Measurements from ENCODE around the gene CCL8. TPM values are rescaled to one million over a fixed set of nuclear protein-coding genes. Genes with fewer than 3 reads are reported as not detected.

The CCL8 gene
- total and polyA plus RNA-seq, 2 of the 4 experiments (the other 2 are of a cell fraction) = not detected

DNA sequence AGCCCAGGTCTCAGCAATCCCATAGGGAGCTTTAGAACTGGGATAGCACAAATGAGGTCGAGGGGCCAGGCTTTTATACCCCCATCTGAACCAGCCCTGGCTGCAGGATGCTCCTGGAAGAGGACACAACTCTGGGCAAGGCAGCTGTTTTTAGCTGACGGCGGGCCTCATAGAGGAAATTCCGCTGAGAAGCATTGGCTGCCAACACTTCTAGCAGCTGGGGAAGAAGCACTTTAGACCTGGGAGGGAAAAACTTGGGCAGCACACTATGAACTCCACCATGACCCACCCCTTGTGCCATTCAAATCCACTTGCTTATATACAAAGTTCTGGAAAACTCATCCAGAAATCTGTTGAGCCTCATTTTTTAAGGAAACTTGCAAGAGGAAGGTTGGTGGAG lies 28.6 kb upstream of the CCL8 start:
- H2BK15ac ChIP-seq (ENCODE audit: low read depth, low read length) = no peak overlapping the region
- H3K56ac ChIP-seq (ENCODE audit: extremely low read depth, insufficient read depth, low read length) = no peak overlapping the region
- H2BK20ac ChIP-seq (ENCODE audit: low read depth, low read length) = no peak overlapping the region
- H4K91ac ChIP-seq (ENCODE audit: insufficient read depth, low read depth, low read length) = no peak overlapping the region
- no peak overlapping the region for H2AK9ac ChIP-seq (replicated peaks; ENCODE audit: low read depth, low read length, poor library complexity)
- intact Hi-C loops (cut with micrococcal nuclease) (no loop called here), in situ Hi-C loops (cut with MboI; ENCODE audit: low sequenced_read_pairs) (no loop called here), dilution Hi-C loops (cut with HindIII; ENCODE audit: low sequenced_read_pairs, unreplicated experiment) (no loop called here)
- H3K18ac ChIP-seq (ENCODE audit: low read depth, low read length) = no peak overlapping the region
- CTCF ChIA-PET = interaction anchor here (1.8 kb wide), 1 partner anchor 90 kb away, joined by 4 read pairs; no protein-coding TSS in a partner anchor
- no peak overlapping the region for H3K4me3 ChIP-seq (ENCODE audit: insufficient read depth, low read depth, low read length)
- no peaks in the 10 kb centered on the region for H3K79me1 ChIP-seq (ENCODE audit: low read depth in 1 of 2, low read length in 2 of 2)
- POLR2A ChIA-PET (ENCODE audit: unreplicated experiment) = no interaction called here
- no peak for DNase-seq
- H3K27ac ChIP-seq (ENCODE audit: insufficient read depth, low read length) = no peak overlapping the region
- no peak overlapping the region for H3K9ac ChIP-seq (ENCODE audit: low read depth, low read length)
- H4K5ac ChIP-seq (ENCODE audit: low read depth, low read length) = no peak overlapping the region
- H3K9me3 ChIP-seq (ENCODE audit: control insufficient read depth, insufficient read depth, low read length) = no peaks in the 10 kb centered on the region
- ATAC-seq (ENCODE audit: low read depth) = no peak
- H3K36me3 ChIP-seq (ENCODE audit: control insufficient read depth, insufficient read depth, low read length) = no peaks in the 10 kb centered on the region
- peaks cover 5% of the 10 kb centered on the region for H3K27me3 ChIP-seq (ENCODE audit: control insufficient read depth, insufficient read depth, low read length)
- H3K14ac ChIP-seq (replicated peaks; ENCODE audit: low read depth, low read length) = no peak overlapping the region
- no peak overlapping the region for H3K4ac ChIP-seq (ENCODE audit: low read depth, low read length)
- no peak overlapping the region for H2BK120ac ChIP-seq (ENCODE audit: low read depth, low read length)
- H2AFZ ChIP-seq (replicated peaks; ENCODE audit: low read length, poor library complexity) = no peak overlapping the region
- H2AK5ac ChIP-seq (ENCODE audit: low read depth, low read length) = no peak overlapping the region
- WGBS, 2 experiments (ENCODE audit: extremely low coverage in 2 of 2, insufficient read length in 1 of 2) = no CpG with 5 or more reads among the region's 4 CpGs
- TF ChIP-seq SMC3 (IDR thresholded peaks at IDR 0.05; ENCODE audit: low read depth, low read length) = no peak
- TF ChIP-seq, protein P1, sequence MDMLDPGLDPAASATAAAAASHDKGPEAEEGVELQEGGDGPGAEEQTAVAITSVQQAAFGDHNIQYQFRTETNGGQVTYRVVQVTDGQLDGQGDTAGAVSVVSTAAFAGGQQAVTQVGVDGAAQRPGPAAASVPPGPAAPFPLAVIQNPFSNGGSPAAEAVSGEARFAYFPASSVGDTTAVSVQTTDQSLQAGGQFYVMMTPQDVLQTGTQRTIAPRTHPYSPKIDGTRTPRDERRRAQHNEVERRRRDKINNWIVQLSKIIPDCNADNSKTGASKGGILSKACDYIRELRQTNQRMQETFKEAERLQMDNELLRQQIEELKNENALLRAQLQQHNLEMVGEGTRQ (IDR thresholded peaks at IDR 0.05; ENCODE audit: low read depth, low read length) = no peak
- no peak for TF ChIP-seq MAFK (IDR thresholded peaks at IDR 0.05; ENCODE audit: low read depth, low read length)
- TF ChIP-seq RCOR1 (IDR thresholded peaks at IDR 0.05; ENCODE audit: insufficient replicate concordance, low read length) = no peak
- no peak for TF ChIP-seq MXI1 (IDR thresholded peaks at IDR 0.05; ENCODE audit: borderline replicate concordance, low read depth, low read length)
- no peak for TF ChIP-seq RAD21 (IDR thresholded peaks at IDR 0.05; ENCODE audit: low read length)
- TF ChIP-seq CEBPB (IDR thresholded peaks at IDR 0.05; ENCODE audit: low read depth, low read length) = no peak
- no peak for TF ChIP-seq BHLHE40 (IDR thresholded peaks at IDR 0.05; ENCODE audit: low read depth, low read length)
- TF ChIP-seq RFX5 (IDR thresholded peaks at IDR 0.05; ENCODE audit: low read depth, low read length) = no peak
- TF ChIP-seq, protein P2, sequence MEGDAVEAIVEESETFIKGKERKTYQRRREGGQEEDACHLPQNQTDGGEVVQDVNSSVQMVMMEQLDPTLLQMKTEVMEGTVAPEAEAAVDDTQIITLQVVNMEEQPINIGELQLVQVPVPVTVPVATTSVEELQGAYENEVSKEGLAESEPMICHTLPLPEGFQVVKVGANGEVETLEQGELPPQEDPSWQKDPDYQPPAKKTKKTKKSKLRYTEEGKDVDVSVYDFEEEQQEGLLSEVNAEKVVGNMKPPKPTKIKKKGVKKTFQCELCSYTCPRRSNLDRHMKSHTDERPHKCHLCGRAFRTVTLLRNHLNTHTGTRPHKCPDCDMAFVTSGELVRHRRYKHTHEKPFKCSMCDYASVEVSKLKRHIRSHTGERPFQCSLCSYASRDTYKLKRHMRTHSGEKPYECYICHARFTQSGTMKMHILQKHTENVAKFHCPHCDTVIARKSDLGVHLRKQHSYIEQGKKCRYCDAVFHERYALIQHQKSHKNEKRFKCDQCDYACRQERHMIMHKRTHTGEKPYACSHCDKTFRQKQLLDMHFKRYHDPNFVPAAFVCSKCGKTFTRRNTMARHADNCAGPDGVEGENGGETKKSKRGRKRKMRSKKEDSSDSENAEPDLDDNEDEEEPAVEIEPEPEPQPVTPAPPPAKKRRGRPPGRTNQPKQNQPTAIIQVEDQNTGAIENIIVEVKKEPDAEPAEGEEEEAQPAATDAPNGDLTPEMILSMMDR (conservative IDR thresholded peaks at IDR 0.05; ENCODE audit: low read depth, low read length) = no peak
- TF ChIP-seq, protein P3, sequence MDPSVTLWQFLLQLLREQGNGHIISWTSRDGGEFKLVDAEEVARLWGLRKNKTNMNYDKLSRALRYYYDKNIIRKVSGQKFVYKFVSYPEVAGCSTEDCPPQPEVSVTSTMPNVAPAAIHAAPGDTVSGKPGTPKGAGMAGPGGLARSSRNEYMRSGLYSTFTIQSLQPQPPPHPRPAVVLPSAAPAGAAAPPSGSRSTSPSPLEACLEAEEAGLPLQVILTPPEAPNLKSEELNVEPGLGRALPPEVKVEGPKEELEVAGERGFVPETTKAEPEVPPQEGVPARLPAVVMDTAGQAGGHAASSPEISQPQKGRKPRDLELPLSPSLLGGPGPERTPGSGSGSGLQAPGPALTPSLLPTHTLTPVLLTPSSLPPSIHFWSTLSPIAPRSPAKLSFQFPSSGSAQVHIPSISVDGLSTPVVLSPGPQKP (IDR thresholded peaks at IDR 0.05; ENCODE audit: borderline replicate concordance, low read depth, low read length) = no peak
- no peak overlapping the region for H2BK5ac ChIP-seq (ENCODE audit: low read depth, low read length, poor library complexity, severe bottlenecking)
- H4K8ac ChIP-seq (ENCODE audit: low read depth in 2 of 2, low read length in 2 of 2) = no peak overlapping the region
- H3K4me1 ChIP-seq (ENCODE audit: control insufficient read depth, insufficient read depth, low read length) = no peaks in the 10 kb centered on the region; the same call in 1 of the 2 replicates
- H3K9me1 ChIP-seq (ENCODE audit: insufficient read depth, low read length) = no peaks in the 10 kb centered on the region
- H3K4me2 ChIP-seq (ENCODE audit: low read depth, low read length) = no peak overlapping the region
- no peaks in the 10 kb centered on the region for H4K20me1 ChIP-seq (ENCODE audit: insufficient read depth, low read length)
- no peak overlapping the region for H3K23ac ChIP-seq (ENCODE audit: low read depth, low read length)
- no TSS peak for BruUV-seq (replicated peaks)

All from IMR-90 (cell line).